ENCODE data around the gene GRIN2C.
"Not testable (repeated sequence)": the region's sequence is repeated elsewhere in the genome, so short reads cannot be mapped to it uniquely, and the experiment has no call there.

GRIN2C gene

GRCh38 chr17:74859459-74860228, at the start of gene GRIN2C:
GRIN2C (minus strand) TSS chr17:74859885; CDS start chr17:74855092, 4,793 bp downstream.
- no peak for DNase-seq (ENCODE audit: low spot score)

DNA sequence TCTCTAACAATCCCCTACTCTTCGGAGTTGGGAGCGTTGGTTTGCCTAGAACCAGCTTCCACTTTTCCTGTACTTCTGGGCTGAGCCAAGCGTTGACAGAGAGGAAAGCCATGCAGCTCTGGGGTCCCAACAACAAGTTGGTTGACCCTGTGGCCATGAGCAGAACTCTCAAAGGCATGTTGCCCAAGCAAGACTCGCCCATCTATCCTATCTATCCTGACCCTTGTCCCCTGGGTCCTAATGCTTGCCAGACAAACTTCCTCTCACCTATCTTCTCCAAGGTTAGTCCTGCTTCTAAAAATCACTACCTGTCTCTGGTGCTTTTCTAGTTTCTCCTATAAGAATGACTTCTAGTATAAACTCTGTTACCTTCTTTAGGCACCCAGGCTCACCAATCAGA, 49.4 kb upstream of the GRIN2C start:
- DNase-seq (ENCODE audit: low spot score): not testable (repeated sequence)

DNA sequence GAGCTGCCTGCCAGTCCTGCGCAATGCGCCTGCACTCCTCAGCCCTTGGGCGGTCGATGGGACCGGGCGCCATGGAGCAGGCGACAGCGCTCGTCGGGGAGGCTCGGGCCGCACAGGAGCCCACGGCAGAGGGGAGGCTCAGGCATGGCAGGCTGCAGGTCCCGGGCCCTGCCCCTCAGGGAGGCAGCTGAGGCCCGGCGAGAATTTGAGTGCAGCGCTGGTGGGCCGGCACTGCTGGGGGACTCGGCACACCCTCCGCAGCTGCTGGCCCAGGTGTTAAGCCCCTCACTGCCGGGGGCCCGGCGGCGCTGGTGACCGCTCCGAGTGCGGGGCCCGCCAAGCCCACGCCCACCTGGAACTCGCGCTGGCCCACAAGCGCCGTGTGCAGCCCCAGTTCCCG, 47.3 kb upstream of the GRIN2C start:
- no peak for DNase-seq (ENCODE audit: low spot score)

GRCh38 chr17:74906214-74906793, 46.6 kb upstream of the GRIN2C start:
- not testable (repeated sequence) for DNase-seq (ENCODE audit: low spot score)

DNA sequence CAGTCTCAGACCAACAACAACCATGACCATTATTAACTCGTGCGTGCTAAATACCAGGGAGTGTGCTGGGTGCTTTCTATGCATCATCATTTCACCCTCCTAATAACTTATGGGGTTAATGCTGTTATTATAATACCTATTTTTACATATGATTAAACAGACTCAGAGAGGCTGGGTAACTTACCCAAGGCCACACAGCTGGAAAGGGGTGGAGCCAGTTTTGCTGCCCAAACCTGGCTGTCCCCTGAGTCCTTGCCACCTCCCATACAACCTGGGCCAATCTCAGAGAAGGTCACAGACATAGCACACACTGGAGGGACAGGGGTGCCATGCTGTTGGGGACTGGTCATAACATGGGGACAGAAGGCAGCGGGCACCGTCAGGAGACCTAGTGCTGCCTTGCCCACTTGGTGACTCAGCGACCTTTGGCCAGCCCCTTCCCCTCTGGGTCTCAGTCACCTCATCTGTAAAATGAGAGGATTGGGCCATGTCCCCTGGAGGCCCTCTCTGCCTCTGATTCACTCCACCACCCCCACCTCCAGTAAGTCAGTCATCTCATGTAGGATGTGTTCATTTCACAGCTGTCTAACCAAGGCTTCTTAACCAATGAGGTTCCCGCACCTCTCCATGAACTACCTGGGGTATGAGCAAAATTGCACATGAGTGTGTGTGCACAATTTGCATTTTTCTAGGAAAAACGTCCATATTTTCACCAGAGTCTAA, 45.2 kb upstream of the GRIN2C start:
- DNase-seq (ENCODE audit: low spot score): no peak

DNA sequence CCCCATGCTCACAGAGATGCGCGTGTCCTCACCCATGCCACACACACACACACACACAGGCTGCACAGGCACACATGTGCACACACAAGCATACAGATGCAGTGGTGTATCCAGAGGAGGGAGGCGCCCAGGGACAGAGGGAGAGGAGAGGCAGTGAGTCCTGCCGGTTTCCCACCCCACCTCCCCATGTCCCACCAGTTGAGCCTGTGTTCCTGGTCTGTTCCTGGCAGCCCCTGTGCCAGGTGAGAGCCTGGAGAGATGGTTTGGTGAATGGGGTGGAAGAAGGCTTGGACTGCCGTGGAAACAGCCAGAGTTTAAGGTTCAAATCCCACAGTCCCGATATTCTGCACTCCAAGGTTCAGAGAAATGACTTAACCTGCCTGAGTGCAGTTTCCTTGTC, 44.0 kb upstream of the GRIN2C start:
- no peak for DNase-seq (ENCODE audit: low spot score)

DNA sequence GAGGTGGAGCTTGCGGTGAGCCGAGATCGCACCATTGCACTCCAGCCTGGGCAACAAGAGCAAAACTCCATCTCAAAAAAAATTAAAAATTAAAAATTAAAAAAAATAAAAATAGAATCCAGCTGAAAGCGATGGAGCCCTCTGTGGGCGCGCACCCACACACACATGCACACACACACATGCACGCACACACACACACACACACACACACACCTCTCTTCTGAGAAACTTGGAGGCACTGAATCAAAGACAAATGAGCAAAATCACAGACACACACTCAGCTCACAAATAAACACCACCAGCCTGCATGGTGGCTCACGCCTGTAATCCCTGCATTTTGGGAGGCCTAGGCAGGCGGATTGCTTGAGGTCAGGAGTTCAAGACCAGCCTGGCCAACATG, 43.3 kb upstream of the GRIN2C start:
- no peak for DNase-seq (ENCODE audit: low spot score)

DNA sequence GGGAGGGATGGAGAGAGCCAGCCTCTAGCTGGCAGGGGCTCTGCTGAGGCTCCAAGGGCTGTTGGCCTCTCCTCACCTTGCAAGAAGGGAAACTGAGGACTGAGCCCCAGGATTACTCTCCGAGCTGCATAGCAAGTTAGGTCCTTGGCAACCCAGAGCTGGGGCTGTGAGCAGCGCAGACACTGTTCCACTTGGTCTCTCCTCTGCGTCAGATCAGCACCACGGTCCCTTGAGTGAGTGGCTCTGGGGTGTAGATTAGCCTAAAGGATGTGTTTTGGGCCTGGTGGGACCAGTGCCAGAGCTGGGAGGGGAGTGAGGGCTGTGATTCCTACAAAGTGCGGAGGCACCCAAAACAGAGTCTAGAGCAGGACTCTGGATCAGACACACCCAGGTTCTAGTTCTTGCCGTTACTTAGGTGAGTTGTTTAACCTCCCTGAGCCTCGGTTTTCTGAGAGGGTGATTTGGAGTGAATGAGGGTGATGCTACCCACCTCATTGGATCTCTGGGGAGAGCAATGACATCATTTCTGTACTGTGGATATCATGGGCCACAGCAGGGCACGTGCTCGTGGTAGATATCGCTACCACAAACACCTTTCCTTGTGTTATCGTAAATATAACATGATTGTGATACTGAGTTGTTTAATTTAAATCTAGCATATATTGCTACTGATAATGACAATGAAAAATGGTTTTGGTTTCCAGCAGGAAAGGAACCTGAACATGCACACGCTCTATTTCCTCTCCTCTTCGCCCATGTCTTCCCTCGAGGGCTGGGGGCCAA, 41.9 kb upstream of the GRIN2C start:
- no peak for DNase-seq (ENCODE audit: low spot score)

- no peak for DNase-seq (ENCODE audit: low spot score)
Observed at GRCh38 chr17:74900208-74900607, 40.5 kb upstream of the GRIN2C start.

DNA sequence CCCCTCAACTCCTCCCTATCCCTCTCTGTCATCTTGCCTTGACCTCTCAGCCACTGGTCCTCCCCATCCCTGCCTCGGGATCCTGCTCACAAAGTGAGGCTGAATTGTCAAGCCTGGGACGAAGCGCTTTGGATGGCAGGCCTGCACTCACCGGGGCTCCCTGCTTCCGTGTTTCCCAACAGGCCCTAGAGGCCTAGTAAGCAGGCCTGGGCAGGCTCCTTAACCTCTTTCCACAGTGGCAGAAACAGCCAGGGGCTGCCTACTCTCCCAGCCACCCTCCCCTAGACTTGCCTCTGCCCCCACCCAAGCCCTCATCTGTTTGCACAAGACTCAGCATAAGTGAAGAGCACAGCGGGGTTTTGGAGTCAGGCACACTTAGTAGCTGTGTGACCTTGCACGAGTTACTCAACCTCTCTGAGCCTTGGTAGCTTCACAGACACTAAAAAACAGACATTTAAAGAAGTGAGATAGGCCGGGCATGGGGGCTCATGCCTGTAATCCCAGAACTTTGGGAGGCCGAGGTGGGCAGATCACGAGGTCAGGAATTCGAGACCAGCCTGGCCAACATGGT, 38.8 kb upstream of the GRIN2C start:
- DNase-seq (ENCODE audit: low spot score): no peak

- DNase-seq (ENCODE audit: low spot score): no peak
Observed at GRCh38 chr17:74893936-74894671, 34.4 kb upstream of the GRIN2C start.

DNA sequence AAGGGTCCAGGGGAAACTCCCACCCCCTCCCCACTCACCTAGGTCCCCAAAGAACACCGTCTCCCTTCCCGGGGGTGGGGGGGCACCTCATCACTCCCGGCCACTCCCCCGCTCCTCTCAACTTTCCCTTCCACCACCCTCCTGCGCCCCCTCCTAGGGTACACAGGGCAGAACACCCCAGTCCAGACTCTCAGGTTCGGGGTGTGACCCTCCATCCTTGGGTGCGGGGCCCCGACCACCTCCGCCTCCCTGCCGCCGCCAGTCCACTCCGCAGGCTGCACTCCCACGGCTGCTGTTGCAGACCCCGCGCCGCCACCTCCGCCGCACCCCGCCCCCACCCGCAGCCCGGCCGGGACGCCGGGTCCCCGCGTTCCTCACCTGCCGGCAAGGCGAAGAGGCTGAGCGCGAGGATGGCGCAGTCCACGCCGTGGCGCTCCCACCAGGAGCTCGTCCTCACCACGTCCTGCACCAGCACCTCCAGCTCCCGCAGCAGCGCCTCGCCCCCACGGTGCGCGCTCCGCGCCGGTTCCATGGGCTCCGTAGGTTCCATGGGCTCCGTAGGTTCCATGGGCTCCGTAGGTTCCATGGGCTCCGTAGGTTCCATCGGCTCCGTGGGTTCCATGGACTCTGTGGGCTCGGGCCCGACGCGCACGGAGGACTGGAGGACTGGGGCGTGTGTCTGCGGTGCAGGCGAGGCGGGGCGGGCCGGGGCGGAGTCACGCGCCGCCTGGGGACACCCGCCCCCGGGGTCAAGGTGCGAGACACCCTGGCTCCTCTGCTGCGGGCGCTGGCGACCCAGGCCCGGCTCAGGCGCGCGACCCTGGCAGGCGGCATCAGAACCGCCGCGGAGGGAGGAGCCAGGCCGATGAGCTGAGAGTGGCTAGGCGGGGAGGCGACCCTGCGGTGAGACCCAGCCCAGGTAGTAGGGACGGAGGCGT, 33.6 kb upstream of the GRIN2C start, which contains the start of gene FADS6:
Gene FADS6, minus strand, starts transcription at position 660 of the 938 bp plus-strand sequence. Its CDS starts 38 bp downstream, at position 622.
- DNase-seq (ENCODE audit: low spot score): no peak

- no peak for DNase-seq (ENCODE audit: low spot score)
Observed at GRCh38 chr17:74892013-74892841, 32.5 kb upstream of the GRIN2C start.

DNA sequence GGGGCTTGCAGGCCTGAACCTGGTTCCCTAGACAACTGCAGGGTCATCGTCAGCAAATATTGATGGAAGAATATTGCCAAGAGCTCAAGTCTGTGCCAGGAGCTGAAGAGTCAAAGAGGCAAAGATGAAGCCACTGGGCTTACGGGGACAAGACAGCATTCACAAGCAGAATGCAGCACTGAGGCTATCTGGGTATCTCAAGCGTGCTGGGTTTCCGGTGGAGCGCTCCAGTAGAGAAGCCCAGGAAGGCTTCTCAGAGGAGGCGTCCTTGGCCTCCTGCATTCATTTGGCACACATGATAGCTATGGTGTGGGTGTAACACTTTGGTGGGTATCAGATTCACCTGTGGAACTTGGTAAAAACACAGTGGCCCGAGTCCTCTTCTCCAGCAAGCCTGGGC, 30.9 kb upstream of the GRIN2C start:
- DNase-seq (ENCODE audit: low spot score): no peak

GRCh38 chr17:74888469-74888868, 28.8 kb upstream of the GRIN2C start:
- DNase-seq (ENCODE audit: low spot score): no peak

- DNase-seq (ENCODE audit: low spot score): no peak
Observed at GRCh38 chr17:74883241-74883745, 23.6 kb upstream of the GRIN2C start.

DNA sequence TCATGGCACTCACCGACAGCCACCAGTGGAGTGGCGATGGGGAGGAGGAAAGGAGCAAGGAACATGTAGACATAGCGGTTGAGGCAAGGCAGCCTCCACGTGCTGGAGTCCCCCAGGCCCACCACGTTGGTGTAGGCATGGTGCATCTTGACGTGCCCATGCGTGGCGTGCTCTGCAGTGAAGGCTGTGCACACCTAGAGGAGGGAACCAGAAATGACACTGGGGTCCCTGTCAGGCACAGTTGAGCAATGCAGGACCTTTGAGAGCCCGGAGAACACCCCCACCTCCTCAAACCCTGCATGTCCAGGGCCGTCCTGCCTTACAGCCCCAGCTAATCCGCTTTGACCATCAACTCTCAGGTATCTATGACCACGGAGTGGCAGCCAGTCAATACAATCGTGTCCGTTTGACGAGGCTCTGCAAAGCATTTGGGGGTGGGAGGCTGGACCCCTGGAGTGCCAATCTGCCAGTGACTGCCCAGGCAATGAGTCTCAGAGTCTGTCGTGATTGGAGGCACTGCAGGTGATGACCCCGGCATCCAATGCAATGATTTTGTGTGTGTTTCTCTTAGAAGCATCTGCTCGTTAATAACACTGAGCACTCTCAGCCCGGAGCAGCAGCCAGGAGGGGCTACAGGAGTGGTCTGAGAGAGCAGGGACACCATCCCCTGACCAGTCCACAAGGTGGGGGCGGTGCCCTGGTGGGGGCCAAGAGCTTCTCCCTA, 23.0 kb upstream of the GRIN2C start:
- no peak for DNase-seq (ENCODE audit: low spot score)

GRCh38 chr17:74881073-74881472, 21.4 kb upstream of the GRIN2C start:
- no peak for DNase-seq (ENCODE audit: low spot score)
